Small intestine (tissue), 7 donors: ENCODE data around the gene TRPC3. TPM values are rescaled to one million over a fixed set of nuclear protein-coding genes. Genes with fewer than 3 reads are reported as not detected.

ENCODE experiments used
- DNase-seq, 2 donors: peaks; one replicate each; pipeline versions ENCODE4 v3.0.0 to v3.0.0-alpha.2; 2013
- FAIRE-seq: peaks from 2 replicates; lab custom pipeline; 2012; peaks lifted over from hg19 to GRCh38; lab: Jason Lieb, UNC
- H3K27ac ChIP-seq, 3 donors: one replicate each; pipeline ENCODE4 v1.5.1; 2013; ENCODE audit warnings: low read length in 2 of 3, mild to moderate bottlenecking in 2 of 3, control low read depth in 1 of 3, inconsistent platforms in 1 of 3, low read depth in 1 of 3, moderate library complexity in 1 of 3
- H3K27me3 ChIP-seq, 3 donors: one replicate each; pipeline ENCODE4 v1.6.1; 2013; ENCODE audit warnings: low read length in 3 of 3, inconsistent platforms in 1 of 3; ENCODE audit not compliant: control insufficient read depth in 3 of 3, insufficient read depth in 3 of 3
- H3K36me3 ChIP-seq, 3 donors: one replicate each; pipeline ENCODE4 v1.6.1; 2013; ENCODE audit warnings: low read length in 3 of 3, inconsistent platforms in 1 of 3, low read depth in 1 of 3, mild to moderate bottlenecking in 1 of 3, moderate library complexity in 1 of 3; ENCODE audit not compliant: control insufficient read depth in 3 of 3, insufficient read depth in 2 of 3
- H3K4me1 ChIP-seq, 3 donors: one replicate each; pipeline ENCODE4 v1.6.1; 2013; ENCODE audit warnings: low read length in 2 of 3, inconsistent platforms in 1 of 3, low read depth in 1 of 3, mild to moderate bottlenecking in 1 of 3, moderate library complexity in 1 of 3; ENCODE audit not compliant: control insufficient read depth in 3 of 3, insufficient read depth in 2 of 3
- H3K4me3 ChIP-seq, 3 donors: one replicate each; pipeline ENCODE4 v1.5.1; 2013; ENCODE audit warnings: low read length in 3 of 3, control low read depth in 1 of 3, inconsistent platforms in 1 of 3, low read depth in 1 of 3, mild to moderate bottlenecking in 1 of 3, moderate library complexity in 1 of 3
- H3K9me3 ChIP-seq, 2 donors: one replicate each; pipeline ENCODE4 v1.6.1; 2013; ENCODE audit warnings: low read depth in 1 of 2, low read length in 1 of 2; ENCODE audit not compliant: control insufficient read depth in 2 of 2, insufficient read depth in 1 of 2
- WGBS, 3 donors: extraction: QIAGEN DNeasy Blood & Tissue Kit; methylation state at CpG; one replicate each; pipeline ENCODE4 v1.1.7; 2013; 5-methylcytosine and 5-hydroxymethylcytosine counted together
- polyA plus RNA-seq, 4 donors: library from polyadenylated mRNA; stranded (reverse) in 3 of 4; unstranded in 1 of 4; fragments of 200-250 nt in 3 of 4; fragments of 120-200 nt in 1 of 4; gene quantifications; one replicate each; pipeline versions ENCODE4 v1.2.1 to v1.2.3, GENCODE V29; 2013
- donor health status: healthy with polysubstance abuse.
- donor health status: control.
- donor health status: control.
- donor health status: Bipolar disorder and iron deficiency.
- donor health status: healthy.

Gene TRPC3
- polyA plus RNA-seq, 4 donors = 0.09 to 0.72 (median 0.22) TPM; not detected in 1

DNA sequence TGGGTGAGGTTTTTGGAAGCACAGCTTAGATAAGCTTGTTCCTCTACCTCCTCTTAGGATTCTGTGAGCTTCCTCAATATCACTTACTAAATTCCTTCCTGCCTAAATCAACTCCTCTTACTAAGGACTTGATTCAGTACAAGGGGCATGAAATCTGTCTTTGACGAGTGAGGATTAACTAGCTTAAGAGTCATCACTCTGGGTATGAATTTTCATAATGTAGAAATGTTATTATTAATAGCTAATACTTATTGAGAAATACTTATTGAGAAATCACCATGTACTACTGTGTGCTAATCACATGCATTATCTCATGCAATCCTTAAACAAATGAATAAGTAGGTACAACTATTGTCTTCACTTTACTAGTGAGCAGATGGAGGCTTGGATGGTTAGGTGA, 28.6 kb downstream of the TRPC3 start:
- Histone ChIP-seq H3K4me1 (no peaks in the 10 kb centered on the region), H3K27me3 (no peaks in the 10 kb centered on the region), H3K36me3 (no peaks in the 10 kb centered on the region), H3K4me3 (no peak overlapping the region), H3K9me3 (no peaks in the 10 kb centered on the region), H3K27ac (no peak overlapping the region)
- WGBS, 3 donors = 76 to 83% (median 76%) methylated on average over 1 of the region's 1 CpG
- FAIRE-seq (no peak), DNase-seq (no peak)

DNA sequence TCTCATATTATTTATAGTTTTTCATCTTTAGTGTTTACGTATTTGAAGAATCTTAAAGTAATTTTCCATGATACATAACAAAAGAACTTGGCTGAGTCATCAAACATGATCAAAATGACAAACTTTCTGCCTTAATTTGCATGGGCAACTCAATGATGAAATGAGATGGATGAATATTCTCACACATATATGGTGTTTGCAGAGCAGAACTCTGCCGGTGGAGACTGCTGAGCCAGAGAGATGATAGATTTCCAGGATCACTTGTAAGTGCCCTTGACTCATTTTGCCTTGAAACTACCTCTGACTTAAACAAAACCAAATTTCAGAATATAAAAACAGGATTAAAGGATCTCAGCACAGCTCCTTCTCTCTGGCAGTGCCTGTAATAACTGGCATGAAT, 38.2 kb downstream of the TRPC3 start:
- Histone ChIP-seq H3K27me3 (peaks cover 0 to 6% (median 0%) of the 10 kb centered on the region in 3 donors), H3K4me1 (no peaks in the 10 kb centered on the region), H3K4me3 (no peak overlapping the region), H3K36me3 (no peaks in the 10 kb centered on the region), H3K27ac (no peak overlapping the region), H3K9me3 (no peaks in the 10 kb centered on the region)
- FAIRE-seq (no peak), DNase-seq (no peak)
- WGBS, 3 donors = 71 to 84% (median 72%) methylated on average over 2 of the region's 2 CpGs

DNA sequence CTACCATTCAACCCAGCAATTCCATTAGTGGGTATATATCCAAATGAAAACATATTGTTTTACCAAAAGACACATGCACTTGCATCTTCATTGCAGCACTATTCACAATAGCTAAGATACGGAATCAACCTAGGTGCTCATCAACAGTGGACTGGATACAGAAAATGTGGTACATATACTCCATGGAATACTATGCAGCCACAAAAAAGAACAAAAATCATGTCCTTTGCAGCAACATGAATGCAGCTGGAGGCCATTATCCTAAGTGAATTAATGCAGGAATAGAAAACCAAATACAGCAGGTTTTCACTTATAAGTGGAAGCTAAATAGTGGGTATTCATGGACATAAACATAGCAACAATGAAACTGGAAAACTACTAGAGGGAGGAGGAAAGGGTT, 43.5 kb downstream of the TRPC3 start:
- FAIRE-seq (no peak), DNase-seq (no peak)
- no peaks in the 10 kb centered on the region for H3K4me1 ChIP-seq
- H3K27me3 ChIP-seq = peaks cover 0 to 2% (median 0%) of the 10 kb centered on the region in 3 donors
- H3K27ac ChIP-seq = no peak overlapping the region
- no peak overlapping the region for H3K4me3 ChIP-seq
- no peaks in the 10 kb centered on the region for H3K9me3 ChIP-seq
- H3K36me3 ChIP-seq = no peaks in the 10 kb centered on the region
- 92 to 99% (median 97%) methylated on average over 1 of the region's 1 CpG for whole genome bisulfite sequencing, 3 donors

DNA sequence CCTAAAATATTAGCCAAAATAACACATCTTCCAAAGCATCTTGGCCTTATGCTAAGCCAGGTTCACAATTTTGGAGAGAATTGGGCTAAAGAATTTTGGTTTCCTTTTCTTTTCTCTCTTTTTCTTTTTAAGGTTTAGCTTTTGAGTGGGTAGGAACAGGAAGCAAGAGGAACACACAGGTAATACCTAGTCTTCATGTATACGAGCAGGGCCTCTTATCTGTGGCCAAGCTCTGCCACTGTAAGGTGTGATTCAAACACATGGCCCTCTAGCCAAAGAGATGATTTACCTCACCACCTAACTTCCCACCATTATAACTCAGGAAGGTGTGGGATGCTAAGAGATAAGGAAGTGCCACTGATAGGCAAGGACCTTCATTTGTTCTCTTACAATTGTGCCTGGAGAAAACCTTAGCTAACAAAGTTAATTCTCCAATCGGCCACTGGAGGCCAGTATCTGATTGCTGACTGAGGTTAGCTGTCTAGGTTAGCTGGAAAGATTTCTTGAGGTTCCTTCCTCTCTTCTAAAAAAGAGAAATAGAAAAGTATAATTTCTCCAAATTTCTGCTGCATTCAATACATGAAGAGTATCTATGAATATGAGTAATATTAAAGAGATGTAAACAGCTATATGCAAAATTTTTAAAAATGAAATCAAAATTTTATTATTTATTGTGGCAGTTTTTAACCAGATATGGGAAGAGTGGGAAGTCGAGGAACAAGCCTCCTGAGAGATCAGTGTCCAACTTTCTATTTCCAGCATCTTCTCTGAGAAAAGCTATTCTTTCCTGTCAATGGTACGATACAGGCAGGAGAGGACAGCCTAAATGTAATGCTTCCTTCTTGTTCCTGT, 51.5 kb downstream of the TRPC3 start:
- no peaks in the 10 kb centered on the region for H3K36me3 ChIP-seq
- FAIRE-seq (peak; percentile 77), DNase-seq (peak; percentile 57 to 58)
- no peak overlapping the region for H3K27ac ChIP-seq
- H3K4me3 ChIP-seq = no peak overlapping the region
- H3K9me3 ChIP-seq = no peaks in the 10 kb centered on the region
- no peaks in the 10 kb centered on the region for H3K4me1 ChIP-seq
- no peaks in the 10 kb centered on the region for H3K27me3 ChIP-seq
- WGBS, 3 donors = 57 to 60% (median 60%) methylated on average over 4 of the region's 4 CpGs

DNA sequence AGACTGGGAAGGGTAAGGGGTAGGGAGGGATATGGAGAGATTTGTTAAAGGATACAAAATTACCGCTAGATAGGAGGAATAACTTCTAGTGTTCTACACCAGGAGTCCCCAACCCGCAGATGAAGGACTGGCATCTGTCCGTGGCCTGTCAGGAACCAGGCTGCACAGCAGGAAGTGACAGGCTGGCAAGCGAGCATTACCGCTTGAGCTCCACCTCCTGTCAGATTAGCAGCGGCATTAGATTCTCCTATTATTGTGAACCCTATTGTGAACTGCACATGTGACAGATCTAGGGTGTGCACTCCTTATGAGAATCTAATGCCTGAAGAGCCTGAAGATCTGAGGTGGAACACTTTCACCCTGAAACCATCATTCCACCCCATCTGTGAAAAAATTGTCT, 53.7 kb downstream of the TRPC3 start:
- Histone ChIP-seq H3K4me1 (no peaks in the 10 kb centered on the region), H3K4me3 (no peak overlapping the region), H3K27ac (no peak overlapping the region), H3K36me3 (no peaks in the 10 kb centered on the region), H3K9me3 (no peaks in the 10 kb centered on the region), H3K27me3 (no peaks in the 10 kb centered on the region)
- WGBS, 3 donors = 15 to 42% (median 20%) methylated on average over 6 of the region's 6 CpGs
- FAIRE-seq (no peak), DNase-seq (peak in 1 of 2 donors; percentile 37)

DNA sequence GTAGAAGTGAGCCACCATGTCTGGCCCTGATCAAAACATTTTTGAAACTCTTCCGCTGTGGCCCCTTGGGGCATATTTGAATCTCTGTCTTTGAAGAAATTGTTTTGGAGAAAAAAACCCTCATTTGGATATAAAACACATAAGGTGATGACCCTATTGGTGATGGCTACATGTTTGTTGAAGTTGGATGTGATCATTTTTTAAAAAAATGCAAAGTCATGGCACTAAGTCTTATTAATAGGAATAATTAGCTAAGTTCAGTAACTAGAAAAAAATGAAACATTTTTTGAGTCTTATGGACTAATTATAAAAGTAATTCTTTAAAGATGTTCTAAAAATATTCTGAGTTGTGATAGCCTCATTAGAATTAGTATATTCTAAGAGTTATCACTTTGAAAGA, 63.7 kb downstream of the TRPC3 start:
- Histone ChIP-seq H3K4me1 (no peaks in the 10 kb centered on the region), H3K4me3 (no peak overlapping the region), H3K27ac (no peak overlapping the region), H3K36me3 (no peaks in the 10 kb centered on the region), H3K27me3 (no peaks in the 10 kb centered on the region), H3K9me3 (no peaks in the 10 kb centered on the region)
- 96 to 97% (median 96%) methylated on average over 1 of the region's 1 CpG for WGBS, 3 donors
- no peak for DNase-seq
- no peak for FAIRE-seq

DNA sequence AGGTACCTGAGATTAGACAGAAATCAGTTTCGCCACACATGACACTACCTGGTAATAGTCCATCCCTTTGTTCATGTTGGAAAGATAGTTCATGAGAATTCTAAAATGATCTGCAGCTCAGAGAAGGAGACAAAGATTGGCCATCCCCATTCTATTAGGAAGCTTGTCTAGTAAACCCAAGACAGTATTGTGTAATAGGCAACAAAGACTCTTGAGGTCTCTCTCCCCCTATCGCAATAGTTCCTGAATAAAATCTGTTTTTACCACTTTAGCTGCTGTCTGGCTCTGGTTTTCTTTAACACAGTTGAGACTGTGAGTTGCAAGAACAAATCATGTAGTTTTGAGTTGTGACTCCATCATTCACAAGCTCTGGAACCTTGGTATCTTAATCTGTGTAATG, 66.7 kb downstream of the TRPC3 start:
- H3K9me3 ChIP-seq = no peaks in the 10 kb centered on the region
- no peaks in the 10 kb centered on the region for H3K27me3 ChIP-seq
- H3K4me3 ChIP-seq = no peak overlapping the region
- H3K36me3 ChIP-seq = no peaks in the 10 kb centered on the region
- 91 to 98% (median 93%) methylated on average over 2 of the region's 2 CpGs for WGBS, 3 donors
- DNase-seq (no peak), FAIRE-seq (no peak)
- no peaks in the 10 kb centered on the region for H3K4me1 ChIP-seq
- H3K27ac ChIP-seq = no peak overlapping the region

DNA sequence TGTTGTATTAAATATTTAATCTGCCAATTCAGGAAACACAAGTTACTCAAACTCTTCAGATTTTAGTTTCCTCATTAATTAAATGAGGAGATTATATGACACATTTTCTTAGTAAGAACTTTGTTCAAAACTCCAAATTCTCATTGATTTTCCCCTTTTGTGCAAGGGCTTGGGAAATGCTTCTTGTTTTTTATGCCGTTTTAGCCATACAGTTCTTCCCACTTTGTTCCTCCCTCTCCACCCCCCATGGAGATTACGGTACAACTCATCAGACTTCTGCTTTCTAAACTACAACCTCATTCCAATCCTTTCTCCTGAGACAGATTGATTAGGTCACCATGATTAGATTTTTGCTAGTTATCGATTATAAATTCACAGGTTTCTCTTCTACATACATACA, 70.7 kb downstream of the TRPC3 start:
- Histone ChIP-seq H3K4me3 (no peak overlapping the region), H3K36me3 (no peaks in the 10 kb centered on the region), H3K9me3 (no peaks in the 10 kb centered on the region), H3K27ac (no peak overlapping the region), H3K27me3 (peaks cover 0 to 4% (median 2%) of the 10 kb centered on the region in 3 donors), H3K4me1 (no peaks in the 10 kb centered on the region)
- DNase-seq (no peak), FAIRE-seq (no peak)
- WGBS, 3 donors = 71 to 76% (median 72%) methylated on average over 3 of the region's 3 CpGs

DNA sequence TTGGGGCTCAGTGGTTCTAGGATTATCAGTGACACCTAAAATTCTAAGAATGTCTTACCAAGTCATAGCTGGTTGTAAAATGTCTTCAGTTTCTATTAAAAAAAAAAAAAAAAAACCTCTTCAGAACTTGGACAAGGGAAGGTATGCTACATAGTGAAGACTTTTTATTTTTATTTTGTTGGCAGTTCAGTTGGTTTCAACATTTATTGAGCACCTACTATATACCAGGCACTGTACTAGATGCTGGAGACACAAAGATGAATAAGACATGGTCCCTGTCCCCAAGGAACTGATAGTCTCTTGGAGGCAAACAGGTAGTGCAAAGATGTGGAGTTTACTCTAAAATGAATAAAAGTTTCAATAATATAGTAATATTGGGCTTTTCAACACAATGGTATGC, 72.7 kb downstream of the TRPC3 start:
- no peak for FAIRE-seq
- Histone ChIP-seq H3K9me3 (no peaks in the 10 kb centered on the region), H3K27me3 (peaks cover 0 to 8% (median 4%) of the 10 kb centered on the region in 3 donors), H3K36me3 (no peaks in the 10 kb centered on the region), H3K4me3 (no peak overlapping the region), H3K27ac (no peak overlapping the region), H3K4me1 (no peaks in the 10 kb centered on the region)
- no peak for DNase-seq
